Keratinocyte (primary cell): ENCODE measurements around the gene CYTH2. TPM values are rescaled to one million over a fixed set of nuclear protein-coding genes. Genes with fewer than 3 reads are reported as not detected.

Experiments used
- DNase-seq: peaks from one replicate; pipeline ENCODE4 v3.0.0-alpha.2; 2011; ENCODE audit warnings: low read depth, missing footprints, low spot score
- FAIRE-seq: peaks from 2 replicates; lab custom pipeline; 2011; peaks lifted over from hg19 to GRCh38; lab: Jason Lieb, UNC
- H2AFZ ChIP-seq: 2 replicates; pipeline ENCODE4 v1.6.0; 2012; ENCODE audit warnings: low read length, control low read depth, inconsistent platforms; ENCODE audit not compliant: control insufficient read depth
- H3K27ac ChIP-seq: 2 replicates; pipeline ENCODE4 v1.5.1; 2011; ENCODE audit warnings: low read length; ENCODE audit not compliant: control insufficient read depth, insufficient read depth
- H3K27me3 ChIP-seq: 3 replicates; pipeline ENCODE4 v1.6.0; 2011; ENCODE audit warnings: low read length; ENCODE audit not compliant: control insufficient read depth, insufficient read depth; ENCODE audit errors: extremely low read depth
- H3K36me3 ChIP-seq, 2 experiments: 2 replicates in 1 of 2; 3 replicates in 1 of 2; pipeline ENCODE4 v1.5.1; 2011; ENCODE audit warnings: low read length in 2 of 2, mild to moderate bottlenecking in 1 of 2; ENCODE audit not compliant: control insufficient read depth in 2 of 2, insufficient read depth in 2 of 2; ENCODE audit errors: extremely low read depth in 1 of 2
- H3K4me1 ChIP-seq: 3 replicates; pipeline ENCODE4 v1.5.1; 2011; ENCODE audit warnings: low read length; ENCODE audit not compliant: control insufficient read depth, insufficient read depth; ENCODE audit errors: extremely low read depth
- H3K4me2 ChIP-seq: 3 replicates; pipeline ENCODE4 v1.6.0; 2011; ENCODE audit warnings: low read depth, low read length; ENCODE audit not compliant: control insufficient read depth, insufficient read depth; ENCODE audit errors: extremely low read depth
- H3K4me3 ChIP-seq, 3 experiments: fragments of 200-600 bp in 1 of 3; sonication (generic) in 1 of 3; 2 replicates in 2 of 3; 3 replicates in 1 of 3; pipeline ENCODE4 v1.5.1; 2011 to 2016; ENCODE audit warnings: low read length in 3 of 3, mild to moderate bottlenecking in 3 of 3, control low read depth in 2 of 3, inconsistent platforms in 1 of 3, low read depth in 1 of 3, mixed read lengths in 1 of 3, mixed run types in 1 of 3, moderate library complexity in 1 of 3; ENCODE audit not compliant: control insufficient read depth in 2 of 3, insufficient read depth in 2 of 3; ENCODE audit errors: extremely low read depth in 1 of 3
- H3K79me2 ChIP-seq: 2 replicates; pipeline ENCODE4 v1.6.0; 2012; ENCODE audit warnings: low read length; ENCODE audit not compliant: control insufficient read depth, insufficient read depth
- H3K9ac ChIP-seq: 3 replicates; pipeline ENCODE4 v1.6.0; 2011; ENCODE audit warnings: low read length; ENCODE audit not compliant: control insufficient read depth, insufficient read depth; ENCODE audit errors: extremely low read depth
- H3K9me1 ChIP-seq: 3 replicates; pipeline ENCODE4 v1.6.0; 2011; ENCODE audit warnings: low read length; ENCODE audit not compliant: control insufficient read depth, insufficient read depth; ENCODE audit errors: extremely low read depth
- H3K9me3 ChIP-seq: 2 replicates; pipeline ENCODE4 v1.5.1; 2012; ENCODE audit warnings: low read depth, low read length; ENCODE audit not compliant: control insufficient read depth
- H4K20me1 ChIP-seq: 3 replicates; pipeline ENCODE4 v1.6.0; 2011; ENCODE audit warnings: low read length; ENCODE audit not compliant: control insufficient read depth, insufficient read depth; ENCODE audit errors: extremely low read depth
- EZH2 ChIP-seq: IDR thresholded peaks from one replicate; pipeline ENCODE4 v1.6.1; 2012; ENCODE audit warnings: inconsistent platforms, mild to moderate bottlenecking, low read length, moderate library complexity
- dilution Hi-C: fragments of 300-500 bp; cut with MboI; formaldehyde crosslinking; loops from one replicate; pipeline ENCODE4 v1.7.0; 2020; ENCODE audit warnings: low sequenced_read_pairs; ENCODE audit not compliant: extremely low pct_ligation_motif_present
- polyA plus RNA-seq, 5 experiments: library from polyadenylated mRNA; depleted of rRNA in 3 of 5; stranded (reverse) in 3 of 5; stranded (forward) in 1 of 5; unstranded in 1 of 5; fragments of >200 nt; gene quantifications; 1 replicate in 1 of 5; 2 replicates in 3 of 5; 3 replicates in 1 of 5; pipeline versions ENCODE4 v1.2.1 to v1.2.3, GENCODE V29; 2011 to 2012; ENCODE audit warnings: missing spikeins in 2 of 5, low read depth in 1 of 5, low replicate concordance in 1 of 5
- TF ChIP-seq, protein P1 (sequence below), 3 experiments: IDR thresholded peaks in 1 of 3; conservative IDR thresholded peaks in 1 of 3; optimal IDR thresholded peaks in 1 of 3; 2 replicates in 2 of 3; 3 replicates in 1 of 3; pipeline versions ENCODE3 to v1.5.1; 2011; ENCODE audit warnings: low read length in 3 of 3, mild to moderate bottlenecking in 3 of 3, moderate library complexity in 2 of 3, control low read depth in 1 of 3, inconsistent platforms in 1 of 3; ENCODE audit not compliant: insufficient read depth in 2 of 3; ENCODE audit errors: extremely low read depth in 1 of 3

Gene CYTH2
- polyA plus RNA-seq, 1 donor (not counting 4 experiments of a cell fraction or from before 2014, with no cell fraction given) = 27.0 TPM

DNA sequence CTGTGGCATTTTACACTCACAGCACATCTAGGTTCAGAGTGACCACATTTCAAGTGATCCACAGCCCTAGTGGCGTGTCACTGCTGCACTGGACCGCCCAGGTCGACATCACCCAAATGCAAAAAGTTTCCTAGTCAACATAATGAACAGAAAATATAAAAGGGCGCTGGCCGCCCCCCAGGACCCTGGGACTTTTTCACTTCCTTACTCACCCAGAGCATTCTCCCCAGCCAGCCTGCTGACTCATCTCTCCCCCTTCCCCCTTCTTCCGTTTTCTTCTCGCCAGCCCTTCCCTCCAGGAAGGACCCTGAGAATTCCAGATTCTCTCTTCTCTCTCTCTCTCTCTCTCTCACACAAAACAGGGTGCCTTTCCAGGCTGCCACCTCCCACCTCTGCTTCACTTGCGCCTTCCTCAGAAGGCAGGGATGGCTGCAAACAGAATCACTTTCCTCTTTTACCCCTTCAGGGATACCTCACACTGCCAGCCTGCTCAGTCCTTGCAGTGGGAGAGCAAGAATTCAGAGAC, 44.4 kb upstream of the CYTH2 start:
- TF ChIP-seq, protein P1, sequence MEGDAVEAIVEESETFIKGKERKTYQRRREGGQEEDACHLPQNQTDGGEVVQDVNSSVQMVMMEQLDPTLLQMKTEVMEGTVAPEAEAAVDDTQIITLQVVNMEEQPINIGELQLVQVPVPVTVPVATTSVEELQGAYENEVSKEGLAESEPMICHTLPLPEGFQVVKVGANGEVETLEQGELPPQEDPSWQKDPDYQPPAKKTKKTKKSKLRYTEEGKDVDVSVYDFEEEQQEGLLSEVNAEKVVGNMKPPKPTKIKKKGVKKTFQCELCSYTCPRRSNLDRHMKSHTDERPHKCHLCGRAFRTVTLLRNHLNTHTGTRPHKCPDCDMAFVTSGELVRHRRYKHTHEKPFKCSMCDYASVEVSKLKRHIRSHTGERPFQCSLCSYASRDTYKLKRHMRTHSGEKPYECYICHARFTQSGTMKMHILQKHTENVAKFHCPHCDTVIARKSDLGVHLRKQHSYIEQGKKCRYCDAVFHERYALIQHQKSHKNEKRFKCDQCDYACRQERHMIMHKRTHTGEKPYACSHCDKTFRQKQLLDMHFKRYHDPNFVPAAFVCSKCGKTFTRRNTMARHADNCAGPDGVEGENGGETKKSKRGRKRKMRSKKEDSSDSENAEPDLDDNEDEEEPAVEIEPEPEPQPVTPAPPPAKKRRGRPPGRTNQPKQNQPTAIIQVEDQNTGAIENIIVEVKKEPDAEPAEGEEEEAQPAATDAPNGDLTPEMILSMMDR (optimal IDR thresholded peaks at IDR 0.05 in 1 of 3, IDR thresholded peaks at IDR 0.05 in 1 of 3, conservative IDR thresholded peaks at IDR 0.05 in 1 of 3; ENCODE audit: extremely low read depth in 1 of 3, insufficient read depth in 2 of 3, low read length in 3 of 3) = no peak
- TF ChIP-seq EZH2 = no peak
- peak overlapping the region; percentile 22 for H3K4me2 ChIP-seq
- DNase-seq = no peak

DNA sequence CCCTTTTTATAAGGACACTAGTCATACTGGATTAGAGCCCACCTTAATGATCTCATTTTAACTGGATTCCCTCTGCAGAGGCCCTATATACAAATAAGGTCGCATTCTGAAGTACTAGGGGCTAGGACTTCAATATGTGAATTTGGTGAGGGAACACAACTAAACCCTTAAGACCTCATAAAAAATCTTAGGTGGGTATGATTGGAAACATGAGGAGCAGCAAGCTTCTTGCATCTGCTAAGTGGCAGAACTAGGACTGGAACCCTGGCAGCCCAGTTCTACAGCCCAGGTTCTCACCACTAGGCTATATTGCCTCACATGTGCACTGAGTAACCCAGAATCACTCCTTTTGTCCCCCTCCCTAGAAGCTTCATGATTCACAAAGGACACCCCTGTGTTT, 40.5 kb upstream of the CYTH2 start:
- Histone ChIP-seq H3K27ac (no peak overlapping the region), H3K4me2 (no peak overlapping the region), H3K9me1 (no peaks in the 10 kb centered on the region), H3K9ac (no peak overlapping the region), H4K20me1 (no peaks in the 10 kb centered on the region), H3K9me3 (no peaks in the 10 kb centered on the region), H3K79me2 (no peaks in the 10 kb centered on the region), H2AFZ (no peak overlapping the region), H3K36me3 (no peaks in the 10 kb centered on the region), H3K27me3 (no peaks in the 10 kb centered on the region), H3K4me3 (no peak overlapping the region), H3K4me1 (peaks cover 7% of the 10 kb centered on the region)
- FAIRE-seq = no peak
- no peak for DNase-seq
- dilution Hi-C loops = no loop called here
- TF ChIP-seq EZH2 = no peak
- TF ChIP-seq, protein P1 (optimal IDR thresholded peaks at IDR 0.05 in 1 of 3, IDR thresholded peaks at IDR 0.05 in 1 of 3, conservative IDR thresholded peaks at IDR 0.05 in 1 of 3; ENCODE audit: extremely low read depth in 1 of 3, insufficient read depth in 2 of 3, low read length in 3 of 3) = no peak

More for the DNA sequence above, 44.4 kb upstream of the CYTH2 start:
- no peaks in the 10 kb centered on the region for H3K79me2 ChIP-seq
- dilution Hi-C loops = no loop called here
- H2AFZ ChIP-seq = peak overlapping the region; percentile 70
- FAIRE-seq = no peak
- H3K4me1 ChIP-seq = peaks cover 7% of the 10 kb centered on the region
- H3K9me1 ChIP-seq = no peaks in the 10 kb centered on the region
- H3K36me3 ChIP-seq = no peaks in the 10 kb centered on the region
- H3K9ac ChIP-seq = no peak overlapping the region
- no peaks in the 10 kb centered on the region for H4K20me1 ChIP-seq
- no peak overlapping the region for H3K4me3 ChIP-seq
- no peaks in the 10 kb centered on the region for H3K9me3 ChIP-seq
- no peak overlapping the region for H3K27ac ChIP-seq
- no peaks in the 10 kb centered on the region for H3K27me3 ChIP-seq
